OCI-LY1 (cell line): Measurements from ENCODE around the gene TMEM132C.

ENCODE experiments used
- H2AFZ ChIP-seq: fragments of 200-600 bp; sonication (generic), shearing (Covaris generic); 2 replicates; pipeline ENCODE4 v1.6.0; 2014; ENCODE audit warnings: antibody characterized with exemption, mild to moderate bottlenecking, low read length
- H3F3A ChIP-seq: fragments of 200-600 bp; sonication (generic), shearing (Covaris generic); 2 replicates; pipeline ENCODE4 v1.6.0; 2014; ENCODE audit warnings: mild to moderate bottlenecking, antibody characterized with exemption, low read length, moderate library complexity; ENCODE audit not compliant: insufficient read depth
- H3K27ac ChIP-seq: fragments of 200-600 bp; sonication (generic); 2 replicates; pipeline ENCODE4 v1.5.1; 2014; ENCODE audit warnings: low read length, mixed run types, mild to moderate bottlenecking, low read depth; ENCODE audit not compliant: poor library complexity, severe bottlenecking
- H3K27me3 ChIP-seq: fragments of 200-600 bp; sonication (generic); 2 replicates; pipeline ENCODE4 v1.6.0; 2014; ENCODE audit warnings: antibody characterized with exemption, mild to moderate bottlenecking, low read length, moderate library complexity; ENCODE audit not compliant: insufficient read depth
- H3K36me3 ChIP-seq: fragments of 200-600 bp; sonication (generic); 2 replicates; pipeline ENCODE4 v1.6.1; 2014; ENCODE audit warnings: mild to moderate bottlenecking, antibody characterized with exemption, low read length, moderate library complexity, mixed read lengths; ENCODE audit not compliant: insufficient read depth
- H3K4me1 ChIP-seq: fragments of 200-600 bp; sonication (generic); 2 replicates; pipeline ENCODE4 v1.5.1; 2014; ENCODE audit warnings: mild to moderate bottlenecking, low read length, moderate library complexity; ENCODE audit not compliant: insufficient read depth, severe bottlenecking
- H3K4me2 ChIP-seq: fragments of 200-600 bp; sonication (generic), shearing (Covaris generic); 2 replicates; pipeline ENCODE4 v1.6.1; 2014; ENCODE audit warnings: low read length
- H3K4me3 ChIP-seq: fragments of 200-600 bp; sonication (generic); 2 replicates; pipeline ENCODE4 v1.5.1; 2014; ENCODE audit warnings: low read length, low read depth, mild to moderate bottlenecking, mixed read lengths; ENCODE audit not compliant: poor library complexity, severe bottlenecking
- H3K79me2 ChIP-seq: fragments of 200-600 bp; shearing (Covaris generic); 2 replicates; pipeline ENCODE4 v1.6.1; 2016; ENCODE audit warnings: mixed run types, low read length, mixed read lengths; ENCODE audit not compliant: insufficient read depth
- H3K9ac ChIP-seq: fragments of 200-600 bp; sonication (generic), shearing (Covaris generic); 2 replicates; pipeline ENCODE4 v1.6.1; 2014; ENCODE audit warnings: mild to moderate bottlenecking, low read length, mixed read lengths
- H3K9me2 ChIP-seq: fragments of 200-600 bp; sonication (generic), shearing (Covaris generic); 2 replicates; pipeline ENCODE4 v1.6.1; 2014; ENCODE audit warnings: low read depth, mild to moderate bottlenecking, low read length, mixed read lengths
- H3K9me3 ChIP-seq: fragments of 200-600 bp; shearing (Covaris generic); 2 replicates; pipeline ENCODE4 v1.6.1; 2014; ENCODE audit warnings: low read length, mixed read lengths
- H4K20me1 ChIP-seq: fragments of 200-600 bp; sonication (generic), shearing (Covaris generic); 2 replicates; pipeline ENCODE4 v1.6.0; 2016; ENCODE audit warnings: mild to moderate bottlenecking, low read length; ENCODE audit not compliant: insufficient read depth
- EZH2 ChIP-seq: fragments of 200-600 bp; sonication (generic), shearing (Covaris generic); IDR thresholded peaks from 2 replicates; pipeline ENCODE4 v1.8.0; 2017; ENCODE audit warnings: borderline replicate concordance, mixed run types, mild to moderate bottlenecking, antibody characterized with exemption, low read length, moderate library complexity, mixed read lengths
- TF ChIP-seq, protein P1 (sequence below): fragments of 200-600 bp; sonication (generic), shearing (Covaris generic); IDR thresholded peaks from 2 replicates; pipeline ENCODE4 v1.5.1; 2017; ENCODE audit warnings: mild to moderate bottlenecking, antibody characterized with exemption, low read length, moderate library complexity, mixed read lengths

Gene TMEM132C

DNA sequence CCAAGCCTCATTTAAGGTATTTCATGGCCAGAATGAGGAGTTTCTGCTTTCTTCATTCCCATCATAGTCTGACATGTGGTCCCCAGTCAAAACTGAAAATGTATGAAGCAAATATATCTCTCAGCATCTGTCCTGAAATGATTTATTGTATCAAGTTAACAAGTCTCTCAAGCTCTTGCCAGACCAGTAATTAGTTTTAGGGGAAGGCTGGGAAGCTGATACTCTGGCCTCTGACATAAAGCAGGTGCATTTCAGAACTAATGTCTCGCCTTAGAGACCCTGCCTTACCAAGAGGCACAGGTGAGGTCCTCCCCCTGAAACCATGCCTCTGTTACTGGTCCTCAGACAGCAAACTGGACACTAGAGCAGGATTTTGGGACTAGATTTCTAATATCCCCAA lies 290.3 kb downstream of the TMEM132C start:
- no peak overlapping the region for H3K4me2 ChIP-seq
- no peaks in the 10 kb centered on the region for H3F3A ChIP-seq
- H4K20me1 ChIP-seq: no peaks in the 10 kb centered on the region
- H3K27me3 ChIP-seq: no peaks in the 10 kb centered on the region
- H3K4me1 ChIP-seq: no peaks in the 10 kb centered on the region
- no peak overlapping the region for H2AFZ ChIP-seq
- no peak overlapping the region for H3K9ac ChIP-seq
- H3K9me3 ChIP-seq: no peaks in the 10 kb centered on the region
- H3K4me3 ChIP-seq: no peak overlapping the region
- TF ChIP-seq EZH2: no peak
- TF ChIP-seq, protein P1, sequence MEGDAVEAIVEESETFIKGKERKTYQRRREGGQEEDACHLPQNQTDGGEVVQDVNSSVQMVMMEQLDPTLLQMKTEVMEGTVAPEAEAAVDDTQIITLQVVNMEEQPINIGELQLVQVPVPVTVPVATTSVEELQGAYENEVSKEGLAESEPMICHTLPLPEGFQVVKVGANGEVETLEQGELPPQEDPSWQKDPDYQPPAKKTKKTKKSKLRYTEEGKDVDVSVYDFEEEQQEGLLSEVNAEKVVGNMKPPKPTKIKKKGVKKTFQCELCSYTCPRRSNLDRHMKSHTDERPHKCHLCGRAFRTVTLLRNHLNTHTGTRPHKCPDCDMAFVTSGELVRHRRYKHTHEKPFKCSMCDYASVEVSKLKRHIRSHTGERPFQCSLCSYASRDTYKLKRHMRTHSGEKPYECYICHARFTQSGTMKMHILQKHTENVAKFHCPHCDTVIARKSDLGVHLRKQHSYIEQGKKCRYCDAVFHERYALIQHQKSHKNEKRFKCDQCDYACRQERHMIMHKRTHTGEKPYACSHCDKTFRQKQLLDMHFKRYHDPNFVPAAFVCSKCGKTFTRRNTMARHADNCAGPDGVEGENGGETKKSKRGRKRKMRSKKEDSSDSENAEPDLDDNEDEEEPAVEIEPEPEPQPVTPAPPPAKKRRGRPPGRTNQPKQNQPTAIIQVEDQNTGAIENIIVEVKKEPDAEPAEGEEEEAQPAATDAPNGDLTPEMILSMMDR: no peak
- no peaks in the 10 kb centered on the region for H3K36me3 ChIP-seq
- no peak overlapping the region for H3K27ac ChIP-seq
- no peaks in the 10 kb centered on the region for H3K9me2 ChIP-seq
- H3K79me2 ChIP-seq: no peaks in the 10 kb centered on the region

DNA sequence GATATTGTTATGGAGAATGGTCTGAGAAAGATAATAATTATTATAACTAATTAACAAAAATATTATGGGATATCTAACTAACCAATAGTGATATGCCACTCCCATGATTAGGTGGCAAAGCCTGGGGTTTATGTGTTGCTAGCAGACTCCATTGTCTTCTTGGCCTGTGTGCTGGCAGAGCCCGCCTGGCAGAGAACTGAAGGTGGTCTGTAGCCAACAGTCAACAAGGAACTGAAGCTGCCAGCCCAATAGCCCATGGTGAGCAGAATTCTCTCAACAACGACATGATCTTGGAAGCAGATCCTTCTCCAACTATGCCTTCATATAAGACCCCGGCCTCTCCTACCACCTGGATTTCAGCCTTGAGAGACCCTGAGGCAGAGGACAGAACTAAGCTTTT lies 298.0 kb downstream of the TMEM132C start:
- Histone ChIP-seq H2AFZ (no peak overlapping the region), H3K9me2 (no peaks in the 10 kb centered on the region), H3K9ac (no peak overlapping the region), H3K79me2 (no peaks in the 10 kb centered on the region), H3K27me3 (no peaks in the 10 kb centered on the region), H3K4me3 (no peak overlapping the region), H3F3A (no peaks in the 10 kb centered on the region), H3K27ac (no peak overlapping the region), H3K4me1 (no peaks in the 10 kb centered on the region), H3K36me3 (no peaks in the 10 kb centered on the region), H4K20me1 (no peaks in the 10 kb centered on the region), H3K4me2 (no peak overlapping the region), H3K9me3 (no peaks in the 10 kb centered on the region)
- TF ChIP-seq EZH2: no peak
- TF ChIP-seq, protein P1: no peak

DNA sequence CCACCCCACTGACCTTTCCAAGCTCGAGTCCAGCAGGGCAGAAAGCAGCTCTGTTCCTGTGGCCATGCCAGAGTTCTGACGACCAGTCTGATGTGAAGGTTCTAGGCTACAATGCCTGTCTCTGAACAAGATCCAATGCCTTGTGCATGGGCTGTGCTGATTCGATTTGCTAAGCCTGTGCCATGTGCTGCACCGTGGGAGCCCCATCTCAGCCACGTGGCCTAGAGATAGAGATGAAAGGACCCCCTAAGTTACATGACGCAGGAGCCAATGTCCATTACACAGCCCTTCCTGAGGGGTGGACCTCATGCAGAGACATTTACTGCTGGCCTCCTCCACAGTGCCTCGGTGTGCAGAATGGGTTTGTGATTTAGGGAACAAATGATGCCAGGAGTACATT lies 300.8 kb downstream of the TMEM132C start:
- TF ChIP-seq, protein P1: no peak
- TF ChIP-seq EZH2: no peak

More for the DNA sequence above, 300.8 kb downstream of the TMEM132C start:
- no peak overlapping the region for H2AFZ ChIP-seq
- no peaks in the 10 kb centered on the region for H3K9me3 ChIP-seq
- H3K9ac ChIP-seq: no peak overlapping the region
- H3K36me3 ChIP-seq: no peaks in the 10 kb centered on the region
- H3K27me3 ChIP-seq: no peaks in the 10 kb centered on the region
- H3F3A ChIP-seq: no peaks in the 10 kb centered on the region
- H3K4me3 ChIP-seq: no peak overlapping the region
- H3K9me2 ChIP-seq: no peaks in the 10 kb centered on the region
- H4K20me1 ChIP-seq: no peaks in the 10 kb centered on the region
- H3K27ac ChIP-seq: no peak overlapping the region
- H3K4me2 ChIP-seq: no peak overlapping the region
- no peaks in the 10 kb centered on the region for H3K4me1 ChIP-seq
- H3K79me2 ChIP-seq: no peaks in the 10 kb centered on the region
